HuH-7.5 (cell line): Measurements from ENCODE around the gene PTCD1.

Source experiments
- DNase-seq: peaks from one replicate; pipeline ENCODE4 v3.0.0; 2011; ENCODE audit warnings: low spot score

PTCD1 gene, protein sequence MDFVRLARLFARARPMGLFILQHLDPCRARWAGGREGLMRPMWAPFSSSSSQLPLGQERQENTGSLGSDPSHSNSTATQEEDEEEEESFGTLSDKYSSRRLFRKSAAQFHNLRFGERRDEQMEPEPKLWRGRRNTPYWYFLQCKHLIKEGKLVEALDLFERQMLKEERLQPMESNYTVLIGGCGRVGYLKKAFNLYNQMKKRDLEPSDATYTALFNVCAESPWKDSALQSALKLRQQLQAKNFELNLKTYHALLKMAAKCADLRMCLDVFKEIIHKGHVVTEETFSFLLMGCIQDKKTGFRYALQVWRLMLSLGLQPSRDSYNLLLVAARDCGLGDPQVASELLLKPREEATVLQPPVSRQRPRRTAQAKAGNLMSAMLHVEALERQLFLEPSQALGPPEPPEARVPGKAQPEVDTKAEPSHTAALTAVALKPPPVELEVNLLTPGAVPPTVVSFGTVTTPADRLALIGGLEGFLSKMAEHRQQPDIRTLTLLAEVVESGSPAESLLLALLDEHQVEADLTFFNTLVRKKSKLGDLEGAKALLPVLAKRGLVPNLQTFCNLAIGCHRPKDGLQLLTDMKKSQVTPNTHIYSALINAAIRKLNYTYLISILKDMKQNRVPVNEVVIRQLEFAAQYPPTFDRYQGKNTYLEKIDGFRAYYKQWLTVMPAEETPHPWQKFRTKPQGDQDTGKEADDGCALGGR

DNA sequence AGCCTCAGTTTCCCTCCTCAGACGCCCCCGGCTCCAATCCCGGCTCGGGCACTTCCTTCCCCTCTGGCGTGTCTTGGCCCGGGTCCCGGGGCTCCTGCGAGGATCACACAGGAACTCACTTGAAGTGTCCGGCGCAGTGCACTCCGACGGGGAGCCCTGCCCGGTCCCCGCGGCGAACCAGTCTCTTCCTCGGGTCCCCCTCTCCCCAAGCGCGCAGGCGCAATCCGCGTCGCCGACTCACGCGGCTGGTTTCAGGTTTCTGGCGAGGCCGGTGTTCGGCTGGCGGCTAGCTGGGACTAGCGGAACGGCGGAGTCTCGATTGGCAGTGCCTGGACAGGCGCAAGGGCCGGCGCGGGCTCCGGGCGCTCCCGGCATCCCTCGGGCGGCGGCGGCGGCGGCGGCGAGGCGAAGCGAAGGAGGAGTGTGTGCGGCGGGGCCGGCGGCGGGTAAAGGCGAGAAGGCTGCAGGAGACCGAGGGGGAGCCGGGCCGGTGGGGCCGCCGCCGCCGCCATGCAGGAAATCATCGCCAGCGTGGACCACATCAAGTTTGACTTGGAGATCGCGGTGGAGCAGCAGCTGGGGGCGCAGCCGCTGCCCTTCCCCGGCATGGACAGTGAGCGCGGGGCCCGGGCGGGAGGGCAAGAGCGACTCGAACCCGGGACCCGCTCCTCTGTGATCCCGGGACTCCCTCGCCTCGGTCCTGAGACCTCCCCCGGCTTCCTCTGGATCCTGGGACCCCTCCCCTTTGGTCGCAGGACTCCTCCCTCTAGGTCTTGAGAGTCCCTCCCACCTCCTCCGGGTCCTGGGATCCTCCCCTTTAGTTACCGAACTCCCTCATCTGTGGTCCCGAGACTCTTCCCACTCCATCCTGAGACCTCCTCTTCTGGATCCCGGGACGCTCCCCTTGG is at the start of gene PTCD1, which contains the start of gene CPSF4:
Gene PTCD1, minus strand, starts transcription at position 226 of the 908 bp plus-strand sequence. CDS start 3,556 bp downstream, outside the sequence.
Gene CPSF4, plus strand, starts transcription at position 371 of the 908 bp plus-strand sequence. Its CDS starts 140 bp downstream, at position 511.
- DNase-seq = peak; percentile 99

DNA sequence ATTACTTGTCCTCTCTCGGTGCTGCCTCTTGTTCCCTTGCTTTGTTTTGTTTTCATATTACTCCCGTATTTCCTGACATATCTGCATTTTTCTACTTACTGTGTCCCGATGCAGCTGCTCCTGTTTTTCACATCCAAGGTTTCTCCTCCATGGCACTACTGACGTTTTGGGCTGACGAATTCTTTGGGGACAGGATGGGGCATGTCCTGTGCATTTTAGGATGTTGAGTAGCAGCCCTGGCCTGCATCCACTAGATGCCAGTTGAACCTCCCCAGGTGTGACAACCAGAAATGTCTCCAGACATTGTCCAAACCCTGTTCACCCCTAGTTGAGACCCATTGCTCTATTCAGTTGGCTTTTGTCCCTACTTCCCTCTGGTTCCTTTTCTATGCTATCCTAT is 46.5 kb upstream of the PTCD1 start:
- no peak for DNase-seq

DNA sequence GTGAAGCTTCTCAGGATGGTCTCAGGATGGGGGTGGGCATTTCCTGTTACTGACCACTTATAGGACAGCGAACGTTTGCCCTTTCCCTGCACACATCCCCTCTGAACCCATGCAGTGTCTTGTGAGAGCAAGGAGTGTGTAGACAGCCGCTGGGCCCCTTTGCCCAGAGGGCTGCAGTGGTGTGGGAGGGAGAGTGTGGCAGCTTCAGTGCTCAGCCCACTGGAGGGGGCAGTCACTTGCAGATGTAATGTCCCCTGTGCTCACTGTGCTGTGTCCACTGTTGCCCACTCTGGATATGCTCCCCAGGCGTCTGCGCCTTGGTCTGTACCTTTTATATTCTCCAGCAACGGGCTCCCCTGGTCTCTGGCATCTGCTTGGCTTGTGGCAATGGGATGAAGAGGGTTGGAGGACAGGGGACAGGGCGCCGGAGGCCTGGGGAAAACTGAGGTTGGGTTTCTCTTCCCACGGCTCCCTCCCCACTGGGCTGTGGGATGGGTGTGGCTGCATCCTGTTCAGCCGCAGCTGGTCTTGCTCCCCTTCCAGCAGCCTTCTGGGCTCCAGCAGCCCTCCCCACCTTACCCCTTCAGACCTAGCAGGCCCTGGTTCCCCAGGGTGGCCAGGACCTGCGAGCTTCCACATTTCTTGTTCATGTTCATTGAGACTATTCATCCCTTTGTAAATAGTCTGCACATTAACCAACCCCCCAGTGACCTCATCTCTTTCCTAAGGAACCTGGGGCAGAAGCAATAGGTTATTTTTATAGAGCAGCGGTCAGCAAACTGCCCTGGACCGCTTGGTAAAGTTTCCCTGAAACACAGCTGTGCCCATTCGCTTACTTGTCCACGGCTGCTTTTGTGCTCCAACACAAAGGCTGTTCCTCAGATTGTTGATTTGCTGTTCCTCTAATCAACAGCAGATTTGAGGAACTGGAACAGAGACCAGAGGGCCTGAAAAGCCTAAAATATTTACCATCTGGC is 40.2 kb upstream of the PTCD1 start:
- no peak for DNase-seq

DNA sequence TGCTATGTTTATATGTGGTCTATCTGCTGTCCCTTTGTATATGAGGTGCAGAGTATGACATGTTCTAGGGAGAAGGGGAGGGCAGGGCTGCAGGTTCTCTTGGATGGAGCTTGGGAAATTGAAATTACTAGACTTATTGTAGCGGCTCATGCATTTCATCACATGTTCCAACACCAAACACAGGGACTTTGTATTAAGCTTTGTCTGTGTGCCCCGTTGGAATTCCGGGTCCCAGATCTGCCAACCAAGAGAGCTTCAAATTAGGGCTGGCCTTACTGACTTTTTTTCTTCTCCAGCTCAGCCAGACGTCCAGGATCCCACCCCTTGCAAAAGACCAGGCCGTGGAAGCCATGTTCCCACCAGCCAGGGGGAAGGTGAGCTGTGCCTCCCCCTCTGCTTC is 37.5 kb upstream of the PTCD1 start:
- no peak for DNase-seq

DNA sequence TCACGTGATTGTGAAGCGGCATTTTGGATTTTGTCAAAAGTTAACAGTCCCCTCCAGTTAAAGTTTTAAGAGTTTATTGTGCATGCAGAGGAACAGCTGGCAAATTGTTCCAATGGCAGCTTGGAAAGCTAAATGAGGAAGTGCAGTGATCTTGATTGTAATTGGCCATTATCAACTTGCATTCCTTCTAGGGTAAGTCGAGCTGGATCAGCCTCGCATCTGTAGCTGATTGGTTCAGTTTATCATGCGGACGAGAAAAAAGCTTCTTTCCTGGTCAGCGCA is 34.7 kb upstream of the PTCD1 start:
- DNase-seq = peak; percentile 51

DNA sequence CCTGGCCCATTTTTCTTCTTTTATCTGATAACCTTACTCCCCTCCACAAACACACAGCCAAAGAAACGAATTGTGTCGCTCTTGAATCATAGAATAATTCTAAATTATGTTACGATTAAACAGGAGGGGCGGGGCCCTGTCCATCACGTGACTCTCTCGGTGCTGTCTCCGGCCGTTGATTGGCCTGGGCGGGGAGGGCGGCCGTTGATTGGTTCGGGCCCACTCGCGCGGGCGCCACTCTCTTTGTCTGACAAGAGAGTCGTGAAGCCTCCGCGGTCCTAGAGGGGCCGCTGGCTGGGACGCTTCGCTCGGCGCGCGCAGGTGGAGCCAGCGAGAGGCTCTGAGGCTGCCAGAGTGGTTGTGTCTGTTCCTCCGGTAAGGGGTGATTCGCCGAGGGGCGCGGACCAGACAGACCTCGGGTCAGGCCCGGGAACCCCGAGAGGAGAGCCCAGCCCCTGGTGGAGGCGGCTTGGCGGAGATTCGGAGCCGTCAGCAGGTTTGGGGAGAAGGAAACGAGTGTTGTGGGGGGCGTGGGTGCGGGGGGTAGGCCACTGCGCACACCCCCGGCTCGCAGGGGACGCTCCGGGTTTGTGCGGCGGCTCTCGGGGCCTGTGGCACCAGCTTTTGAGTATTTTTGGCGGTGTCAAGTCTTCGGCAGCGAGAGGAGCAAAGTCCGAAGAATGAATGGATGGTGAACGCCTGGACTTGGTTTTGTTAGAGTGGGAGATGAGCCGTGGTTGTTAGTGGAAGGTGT is 34.1 kb upstream of the PTCD1 start, which contains the start of gene ZNF789:
Gene ZNF789, plus strand, starts transcription at position 330 of the 754 bp plus-strand sequence. CDS start 3,567 bp downstream, outside the sequence.
- peak; percentile 98 for DNase-seq

DNA sequence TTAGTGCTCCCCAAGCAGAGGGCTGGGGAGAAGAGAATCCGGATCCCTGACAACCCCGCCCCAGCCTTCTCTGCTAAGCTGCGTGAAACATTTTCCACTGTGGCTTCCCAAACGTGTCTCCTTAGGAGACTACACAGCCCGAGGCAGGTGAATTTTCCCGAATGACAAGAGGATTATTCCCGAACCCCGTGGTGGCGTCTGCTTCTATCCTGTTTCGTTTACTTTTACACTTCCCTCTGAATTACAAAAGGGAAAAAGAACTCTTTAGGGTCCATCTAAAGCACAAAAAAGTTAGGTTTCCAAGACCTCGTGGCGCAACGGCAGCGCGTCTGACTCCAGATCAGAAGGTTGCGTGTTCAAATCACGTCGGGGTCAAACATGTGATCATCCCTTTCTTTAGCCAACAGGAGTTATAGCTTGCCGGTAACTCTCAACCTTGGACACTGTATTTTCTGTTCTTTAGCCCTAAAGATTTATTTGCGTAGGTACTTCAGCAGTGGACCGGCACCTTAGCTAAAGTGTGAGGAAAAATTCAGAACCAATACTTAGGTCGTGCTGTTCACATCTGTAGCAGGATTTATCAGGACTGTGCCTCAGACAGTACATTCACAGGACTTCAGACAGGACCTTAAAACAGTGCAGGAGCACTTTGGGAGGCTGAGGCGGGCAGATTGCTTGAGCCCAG is 30.9 kb upstream of the PTCD1 start:
- peak; percentile 1 for DNase-seq

DNA sequence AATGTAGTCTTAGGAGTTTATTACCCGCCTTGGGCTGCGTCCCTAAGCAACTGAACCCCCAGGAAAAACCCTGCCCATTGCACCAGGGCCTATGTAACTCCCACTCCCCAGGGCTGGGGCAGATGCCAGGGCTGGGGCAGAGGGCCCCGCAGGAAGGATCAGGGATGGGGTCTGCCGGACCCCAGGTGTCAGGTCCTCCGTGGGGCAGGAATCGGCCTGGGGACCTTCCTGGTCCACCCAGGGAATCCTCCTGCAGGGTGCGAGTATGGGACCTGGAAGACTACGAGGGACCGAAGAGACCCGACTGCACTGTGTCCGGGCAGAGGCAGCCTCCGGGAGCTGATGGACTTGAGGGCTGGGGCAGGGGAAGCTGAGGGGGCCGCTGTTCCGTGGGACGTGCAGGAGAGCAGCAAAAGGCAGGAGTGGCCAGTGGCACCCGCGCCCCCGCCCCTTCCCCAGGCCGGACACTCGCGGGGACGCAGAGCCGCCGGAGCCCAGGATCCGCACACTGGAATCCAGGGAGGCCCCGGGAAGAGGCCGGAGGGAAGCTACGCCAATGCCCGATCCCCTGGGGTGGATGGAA is 29.8 kb upstream of the PTCD1 start:
- no peak for DNase-seq

DNA sequence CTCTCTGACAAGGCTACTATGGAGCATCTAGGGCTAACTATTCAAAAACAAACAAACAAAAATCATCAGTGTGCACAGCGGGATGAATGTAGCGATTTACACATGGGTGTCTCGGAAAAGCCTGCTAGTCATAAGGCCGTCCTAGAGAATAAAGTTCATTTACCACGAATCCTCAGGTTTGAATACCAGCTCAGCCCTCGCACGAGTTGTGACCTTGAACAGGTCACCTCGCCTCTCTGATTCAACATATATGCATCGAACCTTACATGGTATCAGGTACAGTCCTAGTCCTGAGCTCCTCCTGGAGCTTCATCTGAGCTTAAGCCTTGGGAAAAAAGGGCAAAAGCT is 26.8 kb upstream of the PTCD1 start:
- DNase-seq = no peak

DNA sequence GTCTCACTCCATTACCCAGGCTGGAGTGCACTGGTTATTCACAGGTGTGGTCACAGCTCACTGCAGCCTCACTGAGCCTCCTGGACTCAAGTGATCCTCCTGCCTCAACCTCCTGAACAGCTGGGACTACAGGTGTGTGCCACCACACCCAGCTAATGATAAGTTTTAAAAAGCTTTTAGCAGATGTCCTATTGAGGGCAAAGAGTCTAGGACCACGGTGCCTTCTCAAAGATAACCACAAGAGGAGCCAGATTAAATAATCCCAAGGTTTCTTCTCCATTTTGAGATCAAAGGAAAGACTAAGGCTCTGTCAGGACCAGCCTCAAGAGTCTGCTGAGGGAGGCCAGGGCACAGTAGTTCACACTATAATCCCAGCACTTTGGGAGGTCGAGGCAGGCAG is 22.6 kb upstream of the PTCD1 start:
- DNase-seq = no peak

DNA sequence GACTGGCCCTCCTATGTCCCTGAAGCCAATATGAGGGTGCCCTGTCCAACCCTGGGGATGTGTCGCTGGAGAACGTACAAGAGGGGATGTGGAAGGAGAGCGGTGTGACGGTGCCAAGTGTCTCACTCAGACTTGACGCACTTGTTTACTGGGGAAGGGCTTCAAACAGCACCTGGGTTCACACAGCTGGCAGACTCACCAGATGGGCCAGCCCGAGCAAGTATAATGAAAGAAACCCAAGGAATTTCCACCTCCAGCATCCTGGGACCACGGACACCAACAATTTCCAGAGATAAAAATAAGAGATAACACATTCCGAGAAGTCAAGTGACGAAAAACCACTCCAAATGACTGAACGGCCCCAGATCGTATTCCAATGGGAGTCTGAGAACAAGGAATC is 22.1 kb upstream of the PTCD1 start:
- no peak for DNase-seq

DNA sequence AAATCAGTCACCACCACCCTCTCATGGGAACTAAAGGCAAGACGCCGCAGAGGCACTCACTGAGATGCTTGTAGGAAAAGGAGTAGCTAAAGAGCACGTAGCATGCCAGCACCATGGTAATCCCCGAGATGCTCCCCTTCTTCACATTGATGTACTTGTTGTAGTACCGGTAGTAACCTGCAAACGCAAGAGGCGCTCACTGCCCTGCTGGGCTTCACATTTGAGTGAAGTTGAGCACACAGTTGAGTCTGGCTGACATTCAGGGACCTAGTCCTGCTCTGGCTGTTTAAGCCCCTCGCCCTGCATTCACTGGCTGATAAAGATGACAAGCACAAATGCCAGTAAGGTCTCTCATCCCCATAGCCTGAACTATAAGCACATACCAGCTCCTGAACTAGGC is 20.5 kb upstream of the PTCD1 start:
- DNase-seq = peak; percentile 42

DNA sequence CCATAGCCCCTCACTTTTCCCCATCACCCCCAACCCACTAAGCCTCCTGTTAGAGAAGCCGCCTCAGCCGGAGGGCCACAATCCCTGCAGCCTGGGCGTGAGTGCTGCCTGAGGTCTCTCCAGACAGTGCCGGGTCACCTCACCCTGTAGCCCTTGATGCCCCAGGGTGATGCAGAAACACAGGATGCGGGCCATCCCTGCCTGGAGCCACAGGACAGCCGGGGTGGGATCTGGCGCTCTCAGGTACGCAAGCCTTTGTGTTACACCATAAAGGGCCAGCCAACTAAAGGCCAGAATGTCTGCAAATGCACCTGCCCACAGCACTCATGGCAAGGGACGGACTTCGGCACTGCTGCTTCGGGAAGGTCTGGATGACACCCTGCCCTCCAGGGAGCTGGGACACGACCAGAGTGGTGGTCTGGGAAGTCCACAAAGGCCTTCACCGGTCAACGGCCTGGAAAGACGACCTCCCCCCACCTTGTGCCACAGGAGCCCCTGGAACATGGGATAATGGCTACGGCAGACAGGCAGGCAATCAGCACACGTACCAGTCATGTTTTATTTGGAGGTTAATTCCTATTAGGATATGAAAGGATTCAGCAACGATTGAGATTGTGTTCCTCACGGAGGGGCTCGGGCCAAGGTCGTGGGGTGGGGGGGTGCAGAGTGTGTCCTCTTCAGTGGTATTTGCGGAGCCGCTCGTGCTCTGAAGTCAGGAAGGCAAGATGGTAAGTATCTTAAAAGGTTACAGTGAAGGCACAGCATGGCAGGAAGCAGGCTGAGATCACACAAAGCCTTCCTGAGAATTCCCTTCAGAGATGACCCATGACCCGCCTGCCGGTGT is 19.3 kb upstream of the PTCD1 start:
- DNase-seq = no peak

DNA sequence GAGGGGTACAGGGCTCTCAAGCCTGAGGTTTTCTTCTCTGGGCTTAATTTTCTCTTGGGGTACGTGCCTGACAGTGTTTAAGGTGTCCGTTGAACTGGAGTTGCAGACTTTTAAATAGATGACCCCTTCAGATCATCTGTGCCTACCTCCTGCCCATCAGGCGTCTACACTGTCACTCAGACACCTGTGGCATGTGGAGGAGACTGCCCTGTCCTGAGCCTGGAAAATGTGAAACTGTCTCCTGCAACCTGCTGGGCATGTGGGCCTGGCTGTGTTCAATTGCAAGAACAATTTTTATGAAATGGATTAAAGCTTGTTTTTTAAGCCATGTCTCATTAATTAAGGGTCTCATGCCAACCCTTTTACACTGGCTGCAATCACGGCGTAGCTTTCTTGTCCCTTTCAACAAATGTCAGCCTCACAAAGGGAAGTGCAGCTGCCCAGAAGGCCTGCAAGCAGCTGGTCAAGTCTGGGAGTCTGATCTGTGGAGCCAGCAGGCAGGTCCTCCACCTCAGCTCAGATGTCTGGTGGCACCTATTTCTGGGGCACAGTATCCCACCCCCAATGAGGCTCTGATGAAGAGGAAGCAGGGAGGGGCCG is 18.6 kb upstream of the PTCD1 start:
- no peak for DNase-seq

DNA sequence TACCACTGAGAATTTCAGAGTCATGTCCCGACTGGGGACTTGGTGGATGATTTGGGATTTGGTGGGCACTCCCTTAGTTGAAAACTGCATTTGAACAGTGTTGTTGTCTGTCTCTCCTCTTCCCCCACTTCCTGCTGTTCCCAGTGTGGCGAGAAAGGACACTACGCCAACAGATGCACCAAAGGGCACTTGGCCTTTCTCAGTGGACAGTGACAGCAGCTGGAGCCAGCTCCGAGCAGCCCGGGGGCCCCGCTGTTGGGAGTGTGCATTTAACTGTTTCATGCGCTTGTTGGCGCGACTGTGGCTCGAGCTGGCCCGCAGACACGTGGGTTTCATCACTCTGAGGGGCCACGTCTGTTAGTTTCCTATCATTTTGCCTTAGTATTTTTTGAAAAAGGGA is 17.7 kb upstream of the PTCD1 start:
- no peak for DNase-seq

DNA sequence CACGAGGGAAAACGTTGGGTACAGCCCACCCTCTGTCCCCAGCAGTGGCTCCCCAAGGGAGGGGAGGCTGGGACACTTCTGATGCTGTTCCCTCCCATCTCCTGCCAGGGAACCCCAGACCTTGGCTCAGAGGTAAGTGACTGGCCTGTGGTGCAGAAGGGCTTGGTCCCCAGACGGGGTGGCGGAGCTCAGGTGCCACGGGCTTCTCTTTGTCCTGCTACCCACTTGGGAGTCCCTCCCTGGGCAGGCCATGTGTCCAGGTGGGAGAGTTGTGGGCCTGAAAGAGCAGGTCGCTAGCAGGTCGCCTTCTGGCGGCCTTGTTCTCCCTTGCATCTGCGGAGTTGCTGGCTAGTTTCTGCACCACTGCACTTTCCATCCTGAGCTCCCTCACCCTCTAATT is 17.3 kb upstream of the PTCD1 start:
- no peak for DNase-seq

DNA sequence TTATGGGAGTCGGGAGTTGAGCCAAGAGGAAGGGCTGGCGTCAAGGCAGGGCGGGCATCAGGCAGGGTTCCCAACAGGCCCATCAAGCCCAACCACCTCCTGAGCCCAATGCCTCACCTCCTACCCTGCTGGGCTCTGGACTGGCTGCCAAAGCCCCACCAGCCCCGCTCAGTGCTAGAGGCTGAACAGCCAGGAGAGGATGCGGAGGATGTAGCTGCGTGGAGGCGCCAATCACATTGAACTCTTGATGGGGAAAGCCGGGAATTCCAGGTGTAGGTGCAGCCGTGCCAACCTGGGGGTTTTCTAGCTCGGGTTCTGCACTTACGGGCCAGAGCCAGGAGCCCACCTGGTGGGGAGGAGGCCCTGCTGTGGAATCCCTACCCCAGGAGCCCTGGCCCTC is 14.5 kb upstream of the PTCD1 start:
- DNase-seq = no peak

DNA sequence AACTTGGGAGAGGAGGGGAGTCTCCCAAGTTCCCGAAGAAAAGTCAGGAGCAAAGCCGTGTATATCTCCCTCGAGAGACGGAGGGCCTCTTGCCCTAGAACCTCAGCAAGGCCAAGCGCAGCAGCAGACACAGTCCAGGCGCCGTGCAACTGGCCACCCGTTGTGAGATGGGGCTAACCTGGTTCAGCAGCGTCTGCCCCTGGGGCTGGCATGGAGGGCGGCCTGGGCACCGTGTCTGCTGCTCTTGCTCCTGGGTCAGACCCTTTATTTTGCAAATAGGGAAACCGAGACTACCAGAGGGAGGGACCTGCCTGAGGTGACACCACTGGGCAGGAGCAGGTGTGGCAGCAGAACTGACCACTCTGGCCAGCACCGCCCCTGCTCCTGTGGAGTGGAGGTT is 13.9 kb upstream of the PTCD1 start:
- no peak for DNase-seq
